Endothelial cell (in vitro differentiated cells): Measurements from ENCODE around the gene GPR21. TPM values are rescaled to one million over a fixed set of nuclear protein-coding genes. Genes with fewer than 3 reads are reported as not detected.
A peak's percentile ranks its signal among the peaks of the same experiment; 100 is the strongest.

Experiments
- DNase-seq: peaks from one replicate; pipeline ENCODE4 v3.0.0; 2021; ENCODE audit warnings: low spot score
- H3K27ac Mint-ChIP-seq: one replicate; pipeline ENCODE4 v1.8.0; 2021; ENCODE audit warnings: mixed read lengths, inconsistent platforms; ENCODE audit not compliant: unreplicated experiment
- H3K27me3 Mint-ChIP-seq: one replicate; pipeline ENCODE4 v1.8.0; 2021; ENCODE audit warnings: mild to moderate bottlenecking, moderate library complexity, mixed read lengths, inconsistent platforms; ENCODE audit not compliant: unreplicated experiment
- H3K36me3 Mint-ChIP-seq: one replicate; pipeline ENCODE4 v1.8.0; 2021; ENCODE audit warnings: mild to moderate bottlenecking, low read depth, mixed read lengths, inconsistent platforms; ENCODE audit not compliant: unreplicated experiment
- H3K4me1 Mint-ChIP-seq: one replicate; pipeline ENCODE4 v1.8.0; 2021; ENCODE audit warnings: mild to moderate bottlenecking, mixed read lengths, inconsistent platforms; ENCODE audit not compliant: unreplicated experiment
- H3K4me3 Mint-ChIP-seq: one replicate; pipeline ENCODE4 v1.8.0; 2021; ENCODE audit warnings: mild to moderate bottlenecking, mixed read lengths, inconsistent platforms; ENCODE audit not compliant: unreplicated experiment
- H3K9me3 Mint-ChIP-seq: one replicate; pipeline ENCODE4 v1.8.0; 2021; ENCODE audit warnings: mixed read lengths, inconsistent platforms; ENCODE audit not compliant: unreplicated experiment
- total RNA-seq: library from RNA; stranded (reverse); fragmentation: NEBNext Ultra II Directional; extraction: Animal tissue kit (Norgen Biotek cat#: 25700); gene quantifications from one replicate; pipeline ENCODE4 v1.2.1, GENCODE V29; 2021; ENCODE audit not compliant: unreplicated experiment
- TF ChIP-seq, protein P1 (sequence below): fragments of 200-600 bp; sonication (generic); IDR thresholded peaks from one replicate; pipeline ENCODE4 v1.5.0; 2021; ENCODE audit warnings: antibody characterized with exemption; ENCODE audit not compliant: unreplicated experiment

GPR21 gene
- total RNA-seq, 1 donor from 2014 or later, result 1.8 TPM

GRCh38 chr9:123083680-123084079, 50.2 kb downstream of the GPR21 start:
- peaks cover 8% of the 10 kb centered on the region for H3K27me3 Mint-ChIP-seq
- H3K27ac Mint-ChIP-seq, result no peak overlapping the region
- peaks cover 32% of the 10 kb centered on the region for H3K36me3 Mint-ChIP-seq
- peaks cover 12% of the 10 kb centered on the region for H3K4me1 Mint-ChIP-seq
- TF ChIP-seq, protein P1, sequence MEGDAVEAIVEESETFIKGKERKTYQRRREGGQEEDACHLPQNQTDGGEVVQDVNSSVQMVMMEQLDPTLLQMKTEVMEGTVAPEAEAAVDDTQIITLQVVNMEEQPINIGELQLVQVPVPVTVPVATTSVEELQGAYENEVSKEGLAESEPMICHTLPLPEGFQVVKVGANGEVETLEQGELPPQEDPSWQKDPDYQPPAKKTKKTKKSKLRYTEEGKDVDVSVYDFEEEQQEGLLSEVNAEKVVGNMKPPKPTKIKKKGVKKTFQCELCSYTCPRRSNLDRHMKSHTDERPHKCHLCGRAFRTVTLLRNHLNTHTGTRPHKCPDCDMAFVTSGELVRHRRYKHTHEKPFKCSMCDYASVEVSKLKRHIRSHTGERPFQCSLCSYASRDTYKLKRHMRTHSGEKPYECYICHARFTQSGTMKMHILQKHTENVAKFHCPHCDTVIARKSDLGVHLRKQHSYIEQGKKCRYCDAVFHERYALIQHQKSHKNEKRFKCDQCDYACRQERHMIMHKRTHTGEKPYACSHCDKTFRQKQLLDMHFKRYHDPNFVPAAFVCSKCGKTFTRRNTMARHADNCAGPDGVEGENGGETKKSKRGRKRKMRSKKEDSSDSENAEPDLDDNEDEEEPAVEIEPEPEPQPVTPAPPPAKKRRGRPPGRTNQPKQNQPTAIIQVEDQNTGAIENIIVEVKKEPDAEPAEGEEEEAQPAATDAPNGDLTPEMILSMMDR, result no peak
- no peaks in the 10 kb centered on the region for H3K9me3 Mint-ChIP-seq
- DNase-seq, result no peak
- H3K4me3 Mint-ChIP-seq, result no peak overlapping the region

DNA sequence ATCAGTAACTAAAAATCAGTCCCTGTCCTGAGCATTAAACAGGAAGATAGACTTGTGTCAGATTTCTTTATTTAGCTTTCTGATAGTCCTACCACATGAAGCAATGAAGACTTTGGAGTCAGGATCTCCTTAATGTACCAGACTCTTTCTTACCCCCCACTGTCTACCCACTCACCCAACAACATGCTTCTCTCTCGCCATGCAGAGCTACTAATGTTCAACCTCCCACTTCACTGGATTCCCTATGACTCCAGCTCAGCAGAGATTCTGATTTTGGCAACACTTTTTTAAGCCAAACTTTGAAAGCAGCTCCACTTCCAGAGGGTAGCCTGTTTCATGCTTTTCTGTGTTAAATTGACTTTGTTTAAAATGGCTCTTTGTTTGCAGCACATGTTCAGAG, 50.8 kb downstream of the GPR21 start:
- Mint-ChIP-seq H3K9me3 (no peaks in the 10 kb centered on the region), H3K4me3 (no peak overlapping the region), H3K27me3 (peaks cover 8% of the 10 kb centered on the region), H3K4me1 (peaks cover 10% of the 10 kb centered on the region), H3K36me3 (peaks cover 36% of the 10 kb centered on the region), H3K27ac (peak overlapping the region; percentile 20)
- DNase-seq, result no peak
- TF ChIP-seq, protein P1, result no peak

Other genes with a start within 250 kb of the GPR21 start
- gene OR5C1, start 244.7 kb upstream of the GPR21 start, total RNA-seq, result not detected
- gene OR1K1, start 233.5 kb upstream of the GPR21 start, total RNA-seq, result not detected
- 28.4 TPM for gene PDCL, start 205.1 kb upstream of the GPR21 start, total RNA-seq
- gene RC3H2, start 128.3 kb upstream of the GPR21 start, total RNA-seq, result 66.8 TPM
- gene ZBTB6, start 120.3 kb upstream of the GPR21 start, total RNA-seq, result 7.4 TPM
- gene ZBTB26, start 102.2 kb upstream of the GPR21 start, total RNA-seq, result 9.8 TPM
- 58.2 TPM for gene RABGAP1, start 92.6 kb upstream of the GPR21 start, total RNA-seq
- gene STRBP, start 234.9 kb downstream of the GPR21 start, total RNA-seq, result 45.4 TPM